OCI-LY3 (cell line): Measurements from ENCODE around the gene TMEM255B.

Experiments used
- CTCF ChIP-seq: fragments of 200-600, 300-600 bp; sonication (generic); IDR thresholded peaks from 2 replicates; pipeline ENCODE4 v1.5.1; 2014; ENCODE audit warnings: antibody characterized with exemption, low read length, low read depth
- EZH2phosphoT487 ChIP-seq: fragments of 200-600 bp; shearing (Covaris generic); IDR thresholded peaks from 2 replicates; pipeline ENCODE4 v1.6.1; 2018; ENCODE audit warnings: antibody characterized with exemption, mixed run types, low read depth

- TF ChIP-seq CTCF (no peak), EZH2phosphoT487 (no peak)
These were observed 25.6 kb downstream of the TMEM255B start for GRCh38 chr13:113784645-113785024.
